KG1 (cell line): ENCODE results near the gene SPINK1.
"Not testable (repeated sequence)": the region's sequence is repeated elsewhere in the genome, so short reads cannot be mapped to it uniquely, and the experiment has no call there.

Experiments
- DNase-seq: peaks from one replicate; lab custom pipeline; 2025; lab: John Stamatoyannopoulos, UW

The SPINK1 gene

GRCh38 chr5:147854894-147855773 is 23.7 kb upstream of the SPINK1 start:
- no peak for DNase-seq

GRCh38 chr5:147854331-147854730 is 22.9 kb upstream of the SPINK1 start:
- no peak for DNase-seq

- DNase-seq, result no peak
Observed at GRCh38 chr5:147853372-147853987, 22.0 kb upstream of the SPINK1 start.

GRCh38 chr5:147852365-147852764 is 20.9 kb upstream of the SPINK1 start:
- DNase-seq, result no peak

GRCh38 chr5:147851578-147851977 is 20.1 kb upstream of the SPINK1 start:
- no peak for DNase-seq

- no peak for DNase-seq
Observed at GRCh38 chr5:147849226-147849625, 17.8 kb upstream of the SPINK1 start.

GRCh38 chr5:147845618-147846017 is 14.1 kb upstream of the SPINK1 start:
- no peak for DNase-seq

GRCh38 chr5:147844846-147845245 is 13.4 kb upstream of the SPINK1 start:
- no peak for DNase-seq

- DNase-seq, result no peak
Observed at GRCh38 chr5:147842869-147843268, 11.4 kb upstream of the SPINK1 start.

GRCh38 chr5:147836439-147836838 is 5.0 kb upstream of the SPINK1 start:
- no peak for DNase-seq

GRCh38 chr5:147835386-147835798 is 3.9 kb upstream of the SPINK1 start:
- no peak for DNase-seq

- no peak for DNase-seq
Observed at GRCh38 chr5:147832541-147832940, 1.1 kb upstream of the SPINK1 start.

- DNase-seq, result no peak
Observed at GRCh38 chr5:147830035-147830434, 1.4 kb downstream of the SPINK1 start.

- DNase-seq, result not testable (repeated sequence)
Observed at GRCh38 chr5:147827017-147827416, 4.5 kb downstream of the SPINK1 start.

GRCh38 chr5:147826361-147826760 is 5.1 kb downstream of the SPINK1 start:
- DNase-seq, result no peak

- no peak for DNase-seq
Observed at GRCh38 chr5:147822686-147823491, 8.6 kb downstream of the SPINK1 start.

GRCh38 chr5:147822222-147822621 is 9.2 kb downstream of the SPINK1 start:
- DNase-seq, result not testable (repeated sequence)

GRCh38 chr5:147821766-147822165 is 9.7 kb downstream of the SPINK1 start:
- no peak for DNase-seq

GRCh38 chr5:147819261-147819770 is 12.2 kb downstream of the SPINK1 start:
- no peak for DNase-seq

GRCh38 chr5:147818290-147818689 is 13.2 kb downstream of the SPINK1 start:
- DNase-seq, result no peak

- DNase-seq, result no peak
Observed at GRCh38 chr5:147813696-147814095, 17.8 kb downstream of the SPINK1 start.
